GM18861 (cell line): ENCODE results near the gene SYNPO.

Experiments
- ATAC-seq: cut with Tn5 transposase; IDR thresholded peaks from one replicate; pipeline ENCODE4 v1.9.1; 2021; ENCODE audit not compliant: unreplicated experiment

SYNPO gene

GRCh38 chr5:150656191-150657132 lies 16.0 kb downstream of the SYNPO start:
- ATAC-seq = peak; percentile 77

- ATAC-seq = no peak
Measured at GRCh38 chr5:150658121-150658520, 17.7 kb downstream of the SYNPO start.

- no peak for ATAC-seq
Measured at GRCh38 chr5:150658699-150659265, 18.3 kb downstream of the SYNPO start.

DNA sequence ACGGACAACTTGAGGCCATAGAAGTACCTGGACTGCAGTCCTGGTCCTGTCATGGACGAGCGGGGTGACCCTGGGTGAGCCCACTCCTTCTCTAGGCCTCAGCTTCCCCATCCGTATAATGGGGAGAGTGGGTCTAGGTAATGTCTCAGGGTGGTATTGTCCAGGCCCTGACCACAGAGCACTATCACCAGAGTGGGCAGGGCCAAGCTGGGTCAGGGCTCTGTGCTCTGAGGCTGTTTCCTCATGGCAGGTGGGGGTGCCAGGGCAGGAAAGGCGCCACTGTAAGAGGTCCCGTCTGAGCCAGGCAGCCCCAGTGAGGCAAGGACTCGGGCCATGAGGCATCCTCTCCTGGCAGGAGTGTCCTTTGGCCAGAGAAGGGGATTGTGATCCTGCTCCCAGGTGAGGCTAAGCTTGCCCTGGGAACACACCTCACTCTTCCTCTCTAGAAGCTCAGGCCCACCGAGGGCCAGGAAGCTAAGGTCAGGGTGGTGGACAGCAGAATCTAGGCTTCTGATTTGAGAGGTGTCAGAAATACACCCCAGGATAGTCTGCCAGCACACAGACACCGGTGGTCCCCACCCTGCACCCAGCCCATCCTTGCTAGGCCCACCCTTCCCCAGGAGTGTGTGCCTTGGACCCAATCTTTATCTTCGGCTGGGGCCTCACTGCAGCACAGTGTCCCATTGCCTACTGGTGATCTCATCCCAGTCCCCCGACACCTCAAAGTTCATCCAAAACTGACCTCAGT lies 19.1 kb downstream of the SYNPO start:
- no peak for ATAC-seq

DNA sequence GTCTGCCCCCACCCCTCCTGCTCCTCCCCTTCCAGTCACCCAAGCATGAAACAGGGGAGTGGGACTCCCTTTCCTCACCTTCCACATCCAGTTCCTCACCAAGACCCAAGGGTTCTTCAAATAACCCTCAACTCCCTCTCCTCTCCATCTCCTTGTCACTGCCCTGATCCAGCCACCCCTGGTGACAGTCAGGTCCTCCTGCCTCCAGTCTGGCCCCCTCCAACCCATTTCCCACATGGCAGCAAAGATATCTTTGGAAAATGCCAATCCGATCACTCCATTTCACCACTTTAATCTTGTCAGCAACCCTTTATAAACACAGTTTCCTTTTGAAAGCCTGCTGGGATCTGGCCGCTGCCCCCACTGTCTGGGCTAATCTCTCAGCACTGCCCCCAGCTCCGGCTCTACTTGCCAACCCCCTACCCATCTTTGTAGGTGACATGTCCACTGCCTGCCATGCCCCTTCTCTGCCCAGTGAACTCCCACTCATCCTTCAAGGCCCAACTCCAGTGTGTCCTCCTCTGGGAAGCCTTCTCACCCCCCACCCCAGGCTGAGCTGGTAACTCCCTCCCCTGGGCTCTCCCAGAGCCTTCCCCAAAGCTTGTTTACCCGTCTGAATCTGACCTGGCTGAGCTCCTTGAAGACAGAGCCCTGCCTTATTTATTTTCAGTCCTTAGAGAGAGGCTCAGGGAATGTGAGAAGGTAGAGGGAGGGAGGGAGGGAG lies 19.8 kb downstream of the SYNPO start:
- ATAC-seq = no peak

DNA sequence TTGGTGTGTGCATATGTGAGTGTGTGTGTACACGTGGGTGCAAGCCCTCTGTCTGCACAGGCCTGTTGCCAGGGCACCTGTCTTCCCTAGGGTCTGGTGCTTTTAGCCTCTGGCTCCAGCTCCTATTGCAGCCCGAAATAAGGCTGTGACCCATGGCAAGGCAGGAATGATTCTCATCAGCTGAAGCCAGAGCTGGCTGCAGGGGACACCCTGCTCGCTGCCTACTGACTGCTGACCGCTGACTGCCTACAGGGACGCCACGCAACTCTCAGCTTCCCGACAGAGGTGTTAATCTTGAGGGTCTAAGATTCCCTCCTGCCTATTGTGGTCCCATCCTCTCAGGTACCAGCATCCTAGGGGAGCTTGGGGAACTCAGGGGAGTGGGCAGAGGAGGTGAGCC lies 20.6 kb downstream of the SYNPO start, which contains the start of gene MYOZ3:
TSS of gene MYOZ3 (plus strand) at position 166 of the 400 bp plus-strand sequence. CDS start 1,691 bp downstream, outside the sequence.
- no peak for ATAC-seq

GRCh38 chr5:150661821-150662596 lies 21.5 kb downstream of the SYNPO start:
- ATAC-seq = no peak

DNA sequence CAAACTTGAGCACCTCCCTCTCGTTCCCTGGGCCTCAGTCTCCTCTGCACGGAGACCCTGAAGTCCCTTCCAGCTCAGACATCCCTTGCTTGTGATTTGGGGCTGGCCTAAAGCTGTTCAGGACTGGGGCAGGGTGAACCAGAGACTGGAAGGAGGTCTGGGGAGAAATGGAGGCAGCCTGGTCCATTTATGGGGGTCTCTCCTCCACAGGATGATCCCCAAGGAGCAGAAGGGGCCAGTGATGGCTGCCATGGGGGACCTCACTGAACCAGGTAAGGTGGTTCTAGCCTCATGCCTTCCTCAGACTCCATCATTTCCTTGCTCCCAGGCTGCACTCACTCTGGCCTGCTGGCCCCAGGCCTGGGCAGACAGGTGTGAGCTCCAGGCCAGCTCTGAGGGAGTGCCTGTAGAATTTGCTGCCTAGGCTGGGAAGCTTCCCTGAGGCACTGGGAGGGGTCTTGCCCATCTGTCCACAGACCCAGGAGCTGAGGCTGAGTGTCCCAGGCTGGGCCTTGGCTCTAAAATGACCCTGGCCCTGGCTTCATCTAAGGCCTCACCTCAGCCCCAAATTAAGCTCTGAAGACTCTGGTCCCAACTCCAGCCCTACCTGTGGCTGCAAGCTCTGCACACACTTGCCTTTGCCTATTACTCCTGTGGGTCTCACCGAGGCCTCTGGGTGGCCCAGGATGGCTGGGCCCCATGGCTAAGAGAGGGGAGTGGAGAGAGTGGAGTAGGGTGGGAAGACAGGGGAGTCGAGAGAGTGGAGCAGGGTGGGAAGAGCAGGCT lies 22.5 kb downstream of the SYNPO start:
- ATAC-seq = no peak

- ATAC-seq = no peak
Measured at GRCh38 chr5:150663936-150664335, 23.5 kb downstream of the SYNPO start.

GRCh38 chr5:150665044-150665443 lies 24.6 kb downstream of the SYNPO start:
- ATAC-seq = no peak

GRCh38 chr5:150670275-150670947 lies 30.0 kb downstream of the SYNPO start:
- no peak for ATAC-seq

DNA sequence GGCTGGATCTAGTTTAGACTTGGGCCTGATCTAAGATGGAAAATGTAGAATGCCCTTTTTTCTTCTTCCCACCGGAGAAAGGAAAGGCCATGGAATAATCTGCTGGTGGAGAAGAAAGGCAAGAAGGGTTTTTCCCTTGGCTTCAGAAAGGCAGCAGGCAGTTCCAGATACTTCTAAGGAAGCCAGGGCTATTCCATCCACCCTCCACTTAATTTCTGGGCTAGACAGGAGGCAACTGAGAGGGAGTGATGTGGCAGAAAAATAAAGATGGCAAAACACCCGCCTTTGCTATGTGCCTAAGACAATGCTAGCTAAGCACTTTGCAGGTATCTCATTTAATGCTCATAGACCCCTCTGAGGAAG lies 30.5 kb downstream of the SYNPO start:
- no peak for ATAC-seq

DNA sequence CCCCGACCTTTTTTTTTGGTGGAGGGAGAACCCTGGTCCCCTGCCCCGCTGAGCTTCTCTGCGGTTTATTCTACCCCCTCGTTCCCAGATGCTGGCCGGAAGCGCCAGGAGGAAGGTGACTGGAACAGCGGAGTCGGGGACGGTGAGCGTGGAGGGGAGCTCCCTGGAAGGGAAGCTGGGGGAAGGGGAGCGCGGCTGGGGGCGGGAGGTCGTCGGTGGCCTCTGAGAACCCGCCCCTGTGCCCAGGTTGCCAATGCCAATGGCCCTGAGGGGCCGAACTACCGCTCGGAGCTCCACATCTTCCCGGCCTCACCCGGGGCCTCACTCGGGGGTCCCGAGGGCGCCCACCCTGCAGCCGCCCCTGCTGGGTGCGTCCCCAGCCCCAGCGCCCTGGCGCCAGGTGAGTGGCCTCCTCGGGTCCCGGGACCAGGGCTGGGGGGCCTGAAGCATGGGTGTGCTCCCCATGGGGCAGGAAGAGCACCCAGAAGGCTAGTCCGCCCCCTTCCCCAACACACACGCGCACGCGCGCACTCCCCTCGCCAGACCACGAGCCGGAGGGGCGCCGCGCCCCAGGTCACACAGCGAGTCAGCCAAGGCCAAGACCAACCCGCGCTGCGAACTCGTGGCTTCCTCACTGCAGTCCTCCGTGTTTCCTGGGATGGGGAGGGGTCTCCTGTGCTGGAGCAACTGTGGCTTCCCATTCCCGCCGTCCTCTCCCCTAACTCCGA lies 31.2 kb downstream of the SYNPO start:
- no peak for ATAC-seq

DNA sequence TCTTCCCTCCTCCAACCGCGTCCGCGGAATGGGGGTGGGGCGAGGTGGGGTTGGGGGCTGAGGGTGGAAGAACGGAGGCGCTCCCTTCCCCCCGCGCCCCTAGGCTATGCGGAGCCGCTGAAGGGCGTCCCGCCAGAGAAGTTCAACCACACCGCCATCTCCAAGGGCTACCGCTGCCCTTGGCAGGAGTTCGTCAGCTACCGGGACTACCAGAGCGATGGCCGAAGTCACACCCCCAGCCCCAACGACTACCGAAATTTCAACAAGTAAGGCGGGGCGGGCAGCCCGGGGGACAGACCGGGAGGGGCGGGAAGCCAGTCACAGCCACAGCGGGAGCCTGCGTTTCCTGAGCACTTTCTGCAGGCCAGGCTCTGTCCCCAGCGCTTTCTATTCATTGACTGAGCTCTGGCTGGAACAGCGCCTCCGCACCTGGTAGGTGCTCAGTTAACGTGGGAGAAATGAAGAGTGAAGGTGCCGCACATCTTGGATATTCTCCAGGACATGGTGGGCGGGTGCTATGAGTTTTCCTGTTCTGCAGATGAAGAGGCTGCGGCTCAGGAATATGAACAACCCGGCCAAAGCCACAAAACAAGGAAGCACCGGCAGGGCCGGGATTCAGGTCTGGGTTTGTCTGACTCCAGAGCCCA lies 31.9 kb downstream of the SYNPO start:
- ATAC-seq = no peak

- ATAC-seq = no peak
Measured at GRCh38 chr5:150672884-150673275, 32.4 kb downstream of the SYNPO start.

DNA sequence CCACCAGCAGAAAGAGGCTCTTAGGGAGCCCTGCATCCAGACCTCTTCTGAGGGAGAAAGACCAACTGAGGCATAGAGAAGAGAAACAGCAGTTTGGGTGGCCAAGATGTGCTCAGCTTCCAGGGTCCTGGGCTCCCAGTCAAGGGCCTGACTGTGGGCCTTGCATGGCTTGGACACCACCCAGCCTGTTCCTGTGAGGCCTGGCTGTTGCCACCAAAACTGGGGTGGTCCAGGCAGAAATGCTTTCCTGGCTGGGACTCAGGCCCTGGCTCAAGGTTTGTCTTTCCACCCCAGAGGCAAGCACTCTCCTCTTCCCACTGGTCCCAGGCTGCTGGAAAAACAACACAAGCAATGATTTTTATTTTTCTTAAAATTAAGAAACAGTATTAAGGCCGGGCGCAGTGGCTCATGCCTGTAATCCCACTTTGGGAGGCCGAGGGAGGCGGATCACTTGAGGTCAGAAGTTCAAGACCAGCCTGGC lies 33.9 kb downstream of the SYNPO start:
- no peak for ATAC-seq

- no peak for ATAC-seq
Measured at GRCh38 chr5:150675069-150675468, 34.6 kb downstream of the SYNPO start.

- ATAC-seq = no peak
Measured at GRCh38 chr5:150676578-150676977, 36.1 kb downstream of the SYNPO start.
